HFF-Myc (cell line): ENCODE results near the gene MYO1G.
A peak's percentile ranks its signal among the peaks of the same experiment; 100 is the strongest.

Experiments used
- DNase-seq: peaks from one replicate; pipeline ENCODE4 v3.0.0-alpha.2; 2011; ENCODE audit warnings: low read depth; ENCODE audit errors: extremely low read depth
- H3K4me3 ChIP-seq: replicated peaks from 2 replicates; pipeline ENCODE4 v1.5.1; 2011; ENCODE audit warnings: low read depth, mild to moderate bottlenecking, control low read depth, low read length
- TF ChIP-seq, protein P1 (sequence below): IDR thresholded peaks from 2 replicates; pipeline ENCODE4 v1.5.1; 2012; ENCODE audit warnings: mild to moderate bottlenecking, low read depth, low read length, control low read depth; ENCODE audit errors: missing control alignments

Gene MYO1G

DNA sequence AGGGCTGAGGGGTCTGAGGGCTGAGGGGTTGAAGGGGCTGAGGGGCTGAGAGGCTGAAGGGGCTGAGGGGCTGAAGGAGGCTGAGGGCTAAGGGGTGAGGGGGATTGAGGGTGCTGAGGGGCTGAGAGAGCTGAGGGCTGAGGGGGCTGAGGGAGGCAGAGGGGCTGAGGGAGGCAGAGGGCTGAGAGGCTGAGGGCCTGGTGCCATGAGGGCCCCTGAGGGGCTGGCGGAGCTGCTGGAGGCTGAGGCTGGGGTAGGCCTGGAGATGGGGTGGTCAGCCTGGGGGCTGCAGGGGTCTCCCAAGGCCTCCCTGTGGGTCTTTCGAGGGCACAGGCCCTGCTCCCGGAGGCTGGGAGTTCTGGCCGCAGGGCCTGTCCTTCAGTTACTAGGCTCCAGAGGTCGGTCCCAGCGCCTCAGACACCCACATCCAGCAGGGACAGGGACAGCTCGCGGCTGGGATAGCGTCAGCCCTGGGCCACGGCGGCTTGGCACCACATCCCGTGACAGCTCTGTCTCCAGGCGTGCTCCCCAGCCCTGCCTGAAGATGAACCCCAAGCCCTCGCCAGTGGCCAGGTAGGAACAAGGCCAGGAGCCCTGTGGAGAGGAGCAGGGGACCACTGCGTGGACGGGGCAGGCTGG lies 16.9 kb downstream of the MYO1G start:
- no peak overlapping the region for H3K4me3 ChIP-seq
- no peak for DNase-seq
- TF ChIP-seq, protein P1, sequence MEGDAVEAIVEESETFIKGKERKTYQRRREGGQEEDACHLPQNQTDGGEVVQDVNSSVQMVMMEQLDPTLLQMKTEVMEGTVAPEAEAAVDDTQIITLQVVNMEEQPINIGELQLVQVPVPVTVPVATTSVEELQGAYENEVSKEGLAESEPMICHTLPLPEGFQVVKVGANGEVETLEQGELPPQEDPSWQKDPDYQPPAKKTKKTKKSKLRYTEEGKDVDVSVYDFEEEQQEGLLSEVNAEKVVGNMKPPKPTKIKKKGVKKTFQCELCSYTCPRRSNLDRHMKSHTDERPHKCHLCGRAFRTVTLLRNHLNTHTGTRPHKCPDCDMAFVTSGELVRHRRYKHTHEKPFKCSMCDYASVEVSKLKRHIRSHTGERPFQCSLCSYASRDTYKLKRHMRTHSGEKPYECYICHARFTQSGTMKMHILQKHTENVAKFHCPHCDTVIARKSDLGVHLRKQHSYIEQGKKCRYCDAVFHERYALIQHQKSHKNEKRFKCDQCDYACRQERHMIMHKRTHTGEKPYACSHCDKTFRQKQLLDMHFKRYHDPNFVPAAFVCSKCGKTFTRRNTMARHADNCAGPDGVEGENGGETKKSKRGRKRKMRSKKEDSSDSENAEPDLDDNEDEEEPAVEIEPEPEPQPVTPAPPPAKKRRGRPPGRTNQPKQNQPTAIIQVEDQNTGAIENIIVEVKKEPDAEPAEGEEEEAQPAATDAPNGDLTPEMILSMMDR: no peak

DNA sequence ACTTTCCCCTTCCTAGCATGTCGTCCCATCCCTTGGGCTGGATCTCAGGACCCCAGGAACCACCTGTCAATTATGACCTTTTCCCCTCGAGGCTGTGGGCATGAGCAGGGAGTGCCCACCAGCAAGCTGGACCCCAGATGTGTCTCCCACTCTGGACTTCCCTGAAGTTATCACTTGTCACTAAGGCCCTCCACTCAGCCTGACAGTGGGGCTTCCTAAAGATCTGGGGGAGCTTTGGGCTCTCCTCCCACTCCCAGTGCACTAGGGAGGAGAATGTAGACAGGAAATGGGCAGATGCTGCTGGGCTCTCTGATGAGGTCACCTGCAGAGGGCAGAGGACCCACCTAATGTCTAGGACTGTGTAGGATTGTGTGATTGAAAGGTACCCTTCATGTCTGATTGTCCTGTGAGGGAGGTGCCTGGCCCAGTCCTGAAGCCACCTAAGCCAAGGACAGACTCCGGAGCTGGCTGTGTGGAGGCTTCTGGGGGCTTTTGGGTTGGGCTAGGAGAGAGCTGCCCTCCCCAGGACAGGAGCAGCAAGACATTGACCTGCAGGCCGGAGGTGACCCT lies 18.7 kb downstream of the MYO1G start:
- TF ChIP-seq, protein P1: no peak
- no peak for DNase-seq
- H3K4me3 ChIP-seq: no peak overlapping the region

DNA sequence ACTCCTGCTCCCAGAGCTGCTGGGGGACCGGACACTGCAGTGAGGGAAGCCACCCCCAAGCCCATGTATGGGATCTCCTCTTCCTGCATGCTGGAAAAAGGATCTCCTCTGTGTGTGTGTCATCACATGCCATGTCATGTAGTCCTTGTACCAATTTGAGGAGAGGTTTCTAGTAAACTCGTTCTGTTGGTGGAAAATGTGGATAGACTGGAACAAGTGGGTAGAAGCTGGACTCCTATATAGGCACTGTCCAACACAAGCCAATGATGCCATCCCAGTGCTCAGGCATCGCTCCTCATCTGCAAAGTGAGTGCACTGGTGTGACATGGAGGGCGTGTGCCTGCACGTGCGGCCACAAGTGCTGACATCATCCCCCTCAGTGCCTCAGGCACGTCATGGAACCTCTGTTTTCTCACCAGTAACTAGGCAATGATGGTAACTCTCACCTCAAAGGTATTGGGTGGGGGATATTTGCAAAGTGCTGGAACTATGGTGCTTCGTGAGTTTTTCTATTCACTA lies 19.3 kb downstream of the MYO1G start:
- TF ChIP-seq, protein P1: no peak
- DNase-seq: no peak
- no peak overlapping the region for H3K4me3 ChIP-seq

DNA sequence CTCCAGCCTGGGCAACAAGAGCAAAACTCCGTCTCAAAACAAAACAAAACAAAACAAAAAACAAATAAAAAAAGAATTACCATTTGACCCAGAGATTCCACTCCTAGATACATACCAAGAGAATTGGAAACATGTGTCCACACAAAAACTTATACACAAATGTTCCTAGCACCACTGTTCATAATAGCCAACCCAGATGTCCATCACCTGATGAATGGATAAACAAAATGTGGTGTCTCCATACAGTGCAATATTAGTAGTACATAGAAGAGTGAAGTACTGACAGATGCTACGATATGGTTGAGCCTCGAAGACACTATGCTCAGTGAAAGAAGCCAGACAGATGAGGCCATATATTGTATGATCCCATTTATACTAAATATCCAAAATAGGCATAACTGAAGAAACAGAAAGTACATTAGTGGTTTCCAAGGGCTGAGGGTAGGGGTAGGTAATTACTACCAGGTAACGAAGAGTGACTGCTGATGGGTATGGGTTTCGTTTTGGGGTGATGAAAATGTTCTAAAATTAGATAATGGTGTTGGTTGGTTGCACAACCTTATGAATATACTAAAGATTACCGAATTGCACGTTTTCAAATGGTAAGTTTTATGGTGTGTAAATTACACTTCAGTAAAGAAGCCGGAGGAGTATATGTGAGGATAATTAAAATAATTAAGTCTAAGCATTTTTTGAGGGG lies 20.0 kb downstream of the MYO1G start:
- H3K4me3 ChIP-seq: no peak overlapping the region
- TF ChIP-seq, protein P1: no peak
- peak; percentile 64 for DNase-seq

DNA sequence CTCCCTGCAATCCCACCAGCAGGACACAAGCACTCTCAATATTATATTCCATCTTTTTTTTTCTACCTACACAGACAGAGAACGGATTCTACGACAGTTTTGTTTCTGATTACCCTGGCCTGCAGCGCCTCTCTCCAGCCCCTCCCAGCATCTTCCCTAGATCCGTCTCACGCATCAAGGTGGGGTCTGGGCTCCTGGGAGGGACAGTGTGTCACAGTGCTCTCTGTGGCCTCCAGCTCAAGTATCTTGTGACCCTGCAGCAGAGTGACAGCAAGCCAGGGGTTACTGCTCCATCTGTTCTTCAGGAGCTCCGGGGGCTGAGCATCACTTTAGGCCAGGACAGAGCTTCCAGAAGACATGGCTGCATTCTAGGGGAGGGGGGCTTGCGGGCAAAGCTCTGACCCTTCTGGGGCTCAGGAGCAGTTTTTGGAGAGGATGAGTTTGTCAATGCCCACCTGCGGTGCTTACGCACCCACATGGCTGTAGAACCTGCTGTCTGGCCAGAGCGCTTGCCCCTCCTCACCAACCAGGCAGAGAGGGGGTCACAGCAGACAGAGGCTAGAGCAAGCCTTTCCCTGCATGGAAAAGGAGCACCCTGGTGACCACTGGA lies 22.6 kb downstream of the MYO1G start:
- H3K4me3 ChIP-seq: no peak overlapping the region
- DNase-seq: no peak
- TF ChIP-seq, protein P1: no peak

DNA sequence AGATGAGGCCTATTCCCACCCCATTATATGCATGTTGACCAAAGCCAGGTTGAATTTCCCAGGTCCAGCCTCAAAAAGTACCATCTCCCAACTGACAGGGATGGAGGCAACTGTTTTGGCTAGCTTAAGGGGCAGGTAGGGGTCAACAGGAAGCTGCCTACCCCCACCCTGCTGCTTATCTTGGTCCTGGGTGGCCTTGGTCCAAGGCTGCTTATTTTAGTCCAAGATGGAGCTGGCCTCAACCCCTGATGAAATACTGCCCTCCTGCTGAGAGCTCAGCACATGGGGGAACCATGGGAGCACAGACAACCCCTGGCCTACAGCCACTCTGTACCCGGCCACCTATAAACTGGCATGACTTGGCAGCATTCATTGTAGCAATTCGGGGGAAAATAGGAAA lies 23.1 kb downstream of the MYO1G start:
- DNase-seq: no peak
- H3K4me3 ChIP-seq: no peak overlapping the region
- TF ChIP-seq, protein P1: no peak
